Right lobe of liver (tissue), 4 donors: ENCODE results near the gene NT5C3B.

Experiments
- CTCF ChIP-seq, 4 donors: fragments of 200-600 bp in 3 of 4; fragments of 450-650 bp in 1 of 4; IDR thresholded peaks; one replicate each; pipeline versions ENCODE4 v1.5.1 to v1.8.0; 2016 to 2022; ENCODE audit warnings: antibody characterized with exemption in 4 of 4, mild to moderate bottlenecking in 2 of 4
- POLR2A ChIP-seq: fragments of 450-650 bp; IDR thresholded peaks from one replicate; pipeline ENCODE4 v1.6.1; 2017; ENCODE audit warnings: antibody characterized with exemption, mild to moderate bottlenecking
- donor health status: DM: no; HTN: no; CAD: no.
- donor health status: DM: no; HTN: no; CAD: no.
- donor health status: DM: no; HTN: yes; CAD: no.

DNA sequence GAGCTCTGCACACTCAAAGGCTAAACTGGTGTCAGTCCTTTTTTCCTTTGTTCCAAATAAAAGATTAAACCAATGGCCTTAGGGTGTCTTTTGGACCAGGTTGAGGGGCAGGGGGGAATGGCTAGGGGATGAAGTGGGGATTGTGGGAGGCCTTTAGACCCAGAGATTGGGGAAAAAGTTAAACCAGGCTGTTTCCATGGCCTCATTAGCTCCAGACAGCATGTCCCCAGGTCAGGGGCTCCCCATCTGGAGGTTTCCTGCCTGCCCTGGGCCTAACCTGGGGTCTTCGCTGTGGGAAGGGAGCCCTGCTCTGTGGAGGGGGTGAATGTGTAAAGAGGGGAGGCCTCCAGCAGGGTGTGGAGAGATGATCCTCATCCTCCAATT lies 12.9 kb downstream of the NT5C3B start:
- TF ChIP-seq CTCF (IDR thresholded peaks at IDR 0.05) (no peak), POLR2A (no peak)
